Measurements from ENCODE around the gene MYPOP.

DNA sequence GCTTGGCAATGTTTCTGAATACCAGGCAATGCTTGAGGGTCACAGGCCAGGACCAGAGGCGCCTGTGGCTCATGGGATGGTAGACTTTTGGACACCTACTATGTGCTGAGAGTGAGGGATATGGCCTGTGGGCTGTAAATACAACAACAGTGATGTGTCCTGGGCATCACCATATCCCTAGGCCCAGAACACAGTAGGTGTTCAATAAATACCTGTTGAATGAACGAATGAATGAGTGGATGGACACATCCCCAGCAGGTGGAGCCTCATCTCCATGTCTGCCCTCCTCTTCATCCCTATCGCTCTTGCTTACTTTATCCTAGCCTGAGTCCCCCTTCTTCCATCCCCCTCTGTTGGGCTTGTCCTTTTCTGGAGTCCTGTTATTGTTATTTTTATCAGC is 28.6 kb upstream of the MYPOP start:
- TF ChIP-seq, protein P1, sequence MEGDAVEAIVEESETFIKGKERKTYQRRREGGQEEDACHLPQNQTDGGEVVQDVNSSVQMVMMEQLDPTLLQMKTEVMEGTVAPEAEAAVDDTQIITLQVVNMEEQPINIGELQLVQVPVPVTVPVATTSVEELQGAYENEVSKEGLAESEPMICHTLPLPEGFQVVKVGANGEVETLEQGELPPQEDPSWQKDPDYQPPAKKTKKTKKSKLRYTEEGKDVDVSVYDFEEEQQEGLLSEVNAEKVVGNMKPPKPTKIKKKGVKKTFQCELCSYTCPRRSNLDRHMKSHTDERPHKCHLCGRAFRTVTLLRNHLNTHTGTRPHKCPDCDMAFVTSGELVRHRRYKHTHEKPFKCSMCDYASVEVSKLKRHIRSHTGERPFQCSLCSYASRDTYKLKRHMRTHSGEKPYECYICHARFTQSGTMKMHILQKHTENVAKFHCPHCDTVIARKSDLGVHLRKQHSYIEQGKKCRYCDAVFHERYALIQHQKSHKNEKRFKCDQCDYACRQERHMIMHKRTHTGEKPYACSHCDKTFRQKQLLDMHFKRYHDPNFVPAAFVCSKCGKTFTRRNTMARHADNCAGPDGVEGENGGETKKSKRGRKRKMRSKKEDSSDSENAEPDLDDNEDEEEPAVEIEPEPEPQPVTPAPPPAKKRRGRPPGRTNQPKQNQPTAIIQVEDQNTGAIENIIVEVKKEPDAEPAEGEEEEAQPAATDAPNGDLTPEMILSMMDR (IDR thresholded peaks at IDR 0.05; ENCODE audit: poor library complexity), result no peak
- no peak for TF ChIP-seq EZH2 (IDR thresholded peaks at IDR 0.05; ENCODE audit: borderline replicate concordance)
- TF ChIP-seq EZH2phosphoT487 (IDR thresholded peaks at IDR 0.05; ENCODE audit: low read depth, severe bottlenecking, unreplicated experiment), result no peak

Measured in hepatocyte (in vitro differentiated cells).